ENCODE results near the gene PPP1R15B.

GRCh38 chr1:204385727-204386126, 25.9 kb downstream of the PPP1R15B start:
- TF ChIP-seq CTCF (IDR thresholded peaks at IDR 0.05) (no peak), POLR2A (IDR thresholded peaks at IDR 0.05) (no peak)
